ENCODE measurements around the gene GPATCH1. TPM values are rescaled to one million over a fixed set of nuclear protein-coding genes. Genes with fewer than 3 reads are reported as not detected.

Gene GPATCH1
- total and polyA plus RNA-seq, 9 of the 15 experiments (the other 6 are each of a cell fraction or from before 2014, with no cell fraction given) = 3.7 to 9.7 (median 7.7) TPM

DNA sequence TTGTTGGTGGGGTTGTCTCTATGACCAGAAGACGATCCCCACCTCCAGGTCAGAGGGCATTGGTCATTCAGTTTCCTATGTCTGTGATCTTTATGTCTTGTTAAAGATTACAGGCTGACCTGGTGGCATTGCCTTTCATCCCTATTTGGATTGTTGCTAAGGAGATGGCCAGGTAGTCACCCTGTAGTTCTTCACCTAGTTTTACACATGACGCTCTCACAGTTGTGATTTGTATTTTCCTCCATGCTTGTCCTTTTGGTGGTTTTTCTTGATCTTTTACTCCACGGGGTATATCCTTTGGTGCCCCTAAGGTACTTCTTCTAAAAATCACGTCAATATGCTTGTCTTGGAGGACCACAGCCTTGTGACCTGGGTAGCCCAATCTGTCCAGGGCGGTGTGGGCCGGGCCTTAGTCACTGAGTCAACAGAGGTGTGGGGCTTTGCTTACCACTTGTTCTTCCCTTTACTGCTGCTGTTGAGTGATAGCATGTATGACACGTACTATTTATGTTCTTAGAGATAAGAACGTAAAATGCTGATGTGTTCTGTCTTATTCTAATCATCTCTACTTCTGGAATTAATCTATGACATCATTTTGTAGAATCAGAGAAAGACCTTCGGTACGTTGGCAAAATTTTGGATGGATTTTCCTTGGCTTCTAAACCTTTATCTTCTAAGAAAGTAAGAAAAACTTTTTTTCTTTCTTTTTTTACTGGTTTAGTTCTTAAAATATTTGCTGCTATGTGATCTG lies 20.1 kb downstream of the GPATCH1 start (continued):
- TF ChIP-seq, protein P1, sequence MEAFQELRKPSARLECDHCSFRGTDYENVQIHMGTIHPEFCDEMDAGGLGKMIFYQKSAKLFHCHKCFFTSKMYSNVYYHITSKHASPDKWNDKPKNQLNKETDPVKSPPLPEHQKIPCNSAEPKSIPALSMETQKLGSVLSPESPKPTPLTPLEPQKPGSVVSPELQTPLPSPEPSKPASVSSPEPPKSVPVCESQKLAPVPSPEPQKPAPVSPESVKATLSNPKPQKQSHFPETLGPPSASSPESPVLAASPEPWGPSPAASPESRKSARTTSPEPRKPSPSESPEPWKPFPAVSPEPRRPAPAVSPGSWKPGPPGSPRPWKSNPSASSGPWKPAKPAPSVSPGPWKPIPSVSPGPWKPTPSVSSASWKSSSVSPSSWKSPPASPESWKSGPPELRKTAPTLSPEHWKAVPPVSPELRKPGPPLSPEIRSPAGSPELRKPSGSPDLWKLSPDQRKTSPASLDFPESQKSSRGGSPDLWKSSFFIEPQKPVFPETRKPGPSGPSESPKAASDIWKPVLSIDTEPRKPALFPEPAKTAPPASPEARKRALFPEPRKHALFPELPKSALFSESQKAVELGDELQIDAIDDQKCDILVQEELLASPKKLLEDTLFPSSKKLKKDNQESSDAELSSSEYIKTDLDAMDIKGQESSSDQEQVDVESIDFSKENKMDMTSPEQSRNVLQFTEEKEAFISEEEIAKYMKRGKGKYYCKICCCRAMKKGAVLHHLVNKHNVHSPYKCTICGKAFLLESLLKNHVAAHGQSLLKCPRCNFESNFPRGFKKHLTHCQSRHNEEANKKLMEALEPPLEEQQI (IDR thresholded peaks at IDR 0.05) = no peak
- TF ChIP-seq ZC3H11A (IDR thresholded peaks at IDR 0.05; ENCODE audit: low read depth, low read length) = no peak
- peak; percentile 73 for TF ChIP-seq PML (IDR thresholded peaks at IDR 0.05; ENCODE audit: low read length)
- TF ChIP-seq ARNT (IDR thresholded peaks at IDR 0.05) = peak in 1 of 2 experiments; percentile 85; a peak in 1 of 4 replicates
- TF ChIP-seq, protein P2, sequence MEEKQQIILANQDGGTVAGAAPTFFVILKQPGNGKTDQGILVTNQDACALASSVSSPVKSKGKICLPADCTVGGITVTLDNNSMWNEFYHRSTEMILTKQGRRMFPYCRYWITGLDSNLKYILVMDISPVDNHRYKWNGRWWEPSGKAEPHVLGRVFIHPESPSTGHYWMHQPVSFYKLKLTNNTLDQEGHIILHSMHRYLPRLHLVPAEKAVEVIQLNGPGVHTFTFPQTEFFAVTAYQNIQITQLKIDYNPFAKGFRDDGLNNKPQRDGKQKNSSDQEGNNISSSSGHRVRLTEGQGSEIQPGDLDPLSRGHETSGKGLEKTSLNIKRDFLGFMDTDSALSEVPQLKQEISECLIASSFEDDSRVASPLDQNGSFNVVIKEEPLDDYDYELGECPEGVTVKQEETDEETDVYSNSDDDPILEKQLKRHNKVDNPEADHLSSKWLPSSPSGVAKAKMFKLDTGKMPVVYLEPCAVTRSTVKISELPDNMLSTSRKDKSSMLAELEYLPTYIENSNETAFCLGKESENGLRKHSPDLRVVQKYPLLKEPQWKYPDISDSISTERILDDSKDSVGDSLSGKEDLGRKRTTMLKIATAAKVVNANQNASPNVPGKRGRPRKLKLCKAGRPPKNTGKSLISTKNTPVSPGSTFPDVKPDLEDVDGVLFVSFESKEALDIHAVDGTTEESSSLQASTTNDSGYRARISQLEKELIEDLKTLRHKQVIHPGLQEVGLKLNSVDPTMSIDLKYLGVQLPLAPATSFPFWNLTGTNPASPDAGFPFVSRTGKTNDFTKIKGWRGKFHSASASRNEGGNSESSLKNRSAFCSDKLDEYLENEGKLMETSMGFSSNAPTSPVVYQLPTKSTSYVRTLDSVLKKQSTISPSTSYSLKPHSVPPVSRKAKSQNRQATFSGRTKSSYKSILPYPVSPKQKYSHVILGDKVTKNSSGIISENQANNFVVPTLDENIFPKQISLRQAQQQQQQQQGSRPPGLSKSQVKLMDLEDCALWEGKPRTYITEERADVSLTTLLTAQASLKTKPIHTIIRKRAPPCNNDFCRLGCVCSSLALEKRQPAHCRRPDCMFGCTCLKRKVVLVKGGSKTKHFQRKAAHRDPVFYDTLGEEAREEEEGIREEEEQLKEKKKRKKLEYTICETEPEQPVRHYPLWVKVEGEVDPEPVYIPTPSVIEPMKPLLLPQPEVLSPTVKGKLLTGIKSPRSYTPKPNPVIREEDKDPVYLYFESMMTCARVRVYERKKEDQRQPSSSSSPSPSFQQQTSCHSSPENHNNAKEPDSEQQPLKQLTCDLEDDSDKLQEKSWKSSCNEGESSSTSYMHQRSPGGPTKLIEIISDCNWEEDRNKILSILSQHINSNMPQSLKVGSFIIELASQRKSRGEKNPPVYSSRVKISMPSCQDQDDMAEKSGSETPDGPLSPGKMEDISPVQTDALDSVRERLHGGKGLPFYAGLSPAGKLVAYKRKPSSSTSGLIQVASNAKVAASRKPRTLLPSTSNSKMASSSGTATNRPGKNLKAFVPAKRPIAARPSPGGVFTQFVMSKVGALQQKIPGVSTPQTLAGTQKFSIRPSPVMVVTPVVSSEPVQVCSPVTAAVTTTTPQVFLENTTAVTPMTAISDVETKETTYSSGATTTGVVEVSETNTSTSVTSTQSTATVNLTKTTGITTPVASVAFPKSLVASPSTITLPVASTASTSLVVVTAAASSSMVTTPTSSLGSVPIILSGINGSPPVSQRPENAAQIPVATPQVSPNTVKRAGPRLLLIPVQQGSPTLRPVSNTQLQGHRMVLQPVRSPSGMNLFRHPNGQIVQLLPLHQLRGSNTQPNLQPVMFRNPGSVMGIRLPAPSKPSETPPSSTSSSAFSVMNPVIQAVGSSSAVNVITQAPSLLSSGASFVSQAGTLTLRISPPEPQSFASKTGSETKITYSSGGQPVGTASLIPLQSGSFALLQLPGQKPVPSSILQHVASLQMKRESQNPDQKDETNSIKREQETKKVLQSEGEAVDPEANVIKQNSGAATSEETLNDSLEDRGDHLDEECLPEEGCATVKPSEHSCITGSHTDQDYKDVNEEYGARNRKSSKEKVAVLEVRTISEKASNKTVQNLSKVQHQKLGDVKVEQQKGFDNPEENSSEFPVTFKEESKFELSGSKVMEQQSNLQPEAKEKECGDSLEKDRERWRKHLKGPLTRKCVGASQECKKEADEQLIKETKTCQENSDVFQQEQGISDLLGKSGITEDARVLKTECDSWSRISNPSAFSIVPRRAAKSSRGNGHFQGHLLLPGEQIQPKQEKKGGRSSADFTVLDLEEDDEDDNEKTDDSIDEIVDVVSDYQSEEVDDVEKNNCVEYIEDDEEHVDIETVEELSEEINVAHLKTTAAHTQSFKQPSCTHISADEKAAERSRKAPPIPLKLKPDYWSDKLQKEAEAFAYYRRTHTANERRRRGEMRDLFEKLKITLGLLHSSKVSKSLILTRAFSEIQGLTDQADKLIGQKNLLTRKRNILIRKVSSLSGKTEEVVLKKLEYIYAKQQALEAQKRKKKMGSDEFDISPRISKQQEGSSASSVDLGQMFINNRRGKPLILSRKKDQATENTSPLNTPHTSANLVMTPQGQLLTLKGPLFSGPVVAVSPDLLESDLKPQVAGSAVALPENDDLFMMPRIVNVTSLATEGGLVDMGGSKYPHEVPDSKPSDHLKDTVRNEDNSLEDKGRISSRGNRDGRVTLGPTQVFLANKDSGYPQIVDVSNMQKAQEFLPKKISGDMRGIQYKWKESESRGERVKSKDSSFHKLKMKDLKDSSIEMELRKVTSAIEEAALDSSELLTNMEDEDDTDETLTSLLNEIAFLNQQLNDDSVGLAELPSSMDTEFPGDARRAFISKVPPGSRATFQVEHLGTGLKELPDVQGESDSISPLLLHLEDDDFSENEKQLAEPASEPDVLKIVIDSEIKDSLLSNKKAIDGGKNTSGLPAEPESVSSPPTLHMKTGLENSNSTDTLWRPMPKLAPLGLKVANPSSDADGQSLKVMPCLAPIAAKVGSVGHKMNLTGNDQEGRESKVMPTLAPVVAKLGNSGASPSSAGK (IDR thresholded peaks at IDR 0.05) = no peak
- TF ChIP-seq SMAD3 (CRISPR knock-in tag; conservative IDR thresholded peaks at IDR 0.05) = no peak
- no peak for TF ChIP-seq ZNF232 (CRISPR knock-in tag; IDR thresholded peaks at IDR 0.05)
- no peak for TF ChIP-seq ZNF347 (CRISPR knock-in tag; IDR thresholded peaks at IDR 0.05; ENCODE audit: low read depth)
- TF ChIP-seq SIRT6 (IDR thresholded peaks at IDR 0.05; ENCODE audit: low read depth, low read length) = no peak
- no peak for TF ChIP-seq RAD21 (CRISPR knock-in tag; conservative IDR thresholded peaks at IDR 0.05 in 1 of 2, IDR thresholded peaks at IDR 0.05 in 1 of 2)
- no peak for TF ChIP-seq IFI16 (CRISPR knock-in tag; IDR thresholded peaks at IDR 0.05)
- no peak for TF ChIP-seq ZNF644 (tag; IDR thresholded peaks at IDR 0.05; ENCODE audit: low read depth)

Data from K562 (cell line).